Endothelial cell of umbilical vein (primary cell): ENCODE results near the gene MTX1. TPM values are rescaled to one million over a fixed set of nuclear protein-coding genes. Genes with fewer than 3 reads are reported as not detected.

ENCODE experiments used
- BruUV-seq: library from RNA; stranded (reverse); fragments of 400-500 nt; replicated peaks from 2 replicates; lab custom pipeline; 2021; lab: Mats Ljungman, UMichigan
- CTCF ChIA-PET: fragments of 300-600, 350-600 bp; sonication (Branson Sonifier 250); formaldehyde crosslinking; loops from one replicate; lab custom pipeline; 2021; ENCODE audit warnings: antibody characterized with exemption, inconsistent platforms; lab: Charles Lee
- POLR2A ChIA-PET: fragments of 300-600, 350-600 bp; sonication (Branson Sonifier 250); formaldehyde crosslinking; loops from one replicate; lab custom pipeline; 2021; ENCODE audit warnings: antibody characterized with exemption, inconsistent platforms; lab: Charles Lee
- DNase-seq: peaks from one replicate; pipeline ENCODE4 v3.0.0-alpha.2; 2011; ENCODE audit warnings: low read depth, low spot score
- FAIRE-seq: peaks from 2 replicates; lab custom pipeline; 2011; peaks lifted over from hg19 to GRCh38; lab: Jason Lieb, UNC
- H2AFZ ChIP-seq: 2 replicates; pipeline ENCODE4 v1.6.0; 2012; ENCODE audit warnings: low read depth, low read length, control low read depth, inconsistent platforms
- H3K27ac ChIP-seq: 2 replicates; pipeline ENCODE4 v1.5.1; 2011; ENCODE audit warnings: low read depth, mild to moderate bottlenecking, control low read depth, low read length, moderate library complexity; ENCODE audit not compliant: insufficient read depth
- H3K27me3 ChIP-seq, 2 experiments: 2 replicates each; pipeline versions ENCODE4 v1.6.0 to v1.6.1; 2011; ENCODE audit warnings: low read length in 2 of 2, mixed read lengths in 1 of 2; ENCODE audit not compliant: control insufficient read depth in 2 of 2, insufficient read depth in 2 of 2
- H3K36me3 ChIP-seq, 2 experiments: 2 replicates in 1 of 2; 3 replicates in 1 of 2; pipeline ENCODE4 v1.5.1; 2011; ENCODE audit warnings: low read length in 2 of 2, mild to moderate bottlenecking in 1 of 2, moderate library complexity in 1 of 2; ENCODE audit not compliant: control insufficient read depth in 2 of 2, insufficient read depth in 2 of 2; ENCODE audit errors: extremely low read depth in 1 of 2
- H3K4me1 ChIP-seq: 3 replicates; pipeline ENCODE4 v1.5.1; 2011; ENCODE audit warnings: mild to moderate bottlenecking, low read length; ENCODE audit not compliant: control insufficient read depth, insufficient read depth; ENCODE audit errors: extremely low read depth
- H3K4me2 ChIP-seq: 2 replicates; pipeline ENCODE4 v1.6.1; 2011; ENCODE audit warnings: low read length, control low read depth, mixed read lengths; ENCODE audit not compliant: insufficient read depth
- H3K4me3 ChIP-seq, 3 experiments: fragments of 200-600 bp in 1 of 3; sonication (generic), shearing (Covaris generic) in 1 of 3; replicated peaks in 1 of 3; 2 replicates each; pipeline ENCODE4 v1.5.1; 2011 to 2016; ENCODE audit warnings: control low read depth in 3 of 3, low read length in 3 of 3, mild to moderate bottlenecking in 2 of 3, inconsistent platforms in 1 of 3, low read depth in 1 of 3, moderate library complexity in 1 of 3; ENCODE audit not compliant: insufficient read depth in 1 of 3
- H3K79me2 ChIP-seq: 2 replicates; pipeline ENCODE4 v1.6.0; 2012; ENCODE audit warnings: low read length, inconsistent platforms; ENCODE audit not compliant: control insufficient read depth, insufficient read depth
- H3K9ac ChIP-seq: replicated peaks from 2 replicates; pipeline ENCODE3; 2011; ENCODE audit warnings: low read length, control low read depth; ENCODE audit not compliant: insufficient read depth; ENCODE audit errors: extremely low read depth
- H3K9me1 ChIP-seq: replicated peaks from 3 replicates; pipeline ENCODE4 v1.6.0; 2011; ENCODE audit warnings: mild to moderate bottlenecking, low read length; ENCODE audit not compliant: control insufficient read depth, insufficient read depth; ENCODE audit errors: extremely low read depth
- H3K9me3 ChIP-seq: replicated peaks from 2 replicates; pipeline ENCODE4 v1.5.1; 2012; ENCODE audit warnings: low read length, inconsistent platforms; ENCODE audit not compliant: control insufficient read depth, insufficient read depth
- H4K20me1 ChIP-seq: replicated peaks from 2 replicates; pipeline ENCODE3; 2011; ENCODE audit warnings: mild to moderate bottlenecking, low read length; ENCODE audit not compliant: control insufficient read depth, insufficient read depth; ENCODE audit errors: extremely low read depth
- CTCF ChIP-seq, 2 donors: IDR thresholded peaks; 1 replicate in 1 of 2; 2 replicates in 1 of 2; pipeline ENCODE4 v1.5.1; 2011; ENCODE audit warnings: low read length in 2 of 2, mild to moderate bottlenecking in 2 of 2, moderate library complexity in 2 of 2, control low read depth in 1 of 2, inconsistent platforms in 1 of 2, low read depth in 1 of 2; ENCODE audit not compliant: insufficient read depth in 1 of 2; ENCODE audit errors: extremely low read depth in 1 of 2
- EZH2 ChIP-seq: IDR thresholded peaks from 2 replicates; pipeline ENCODE4 v1.6.1; 2012; ENCODE audit warnings: borderline replicate concordance, low read depth, mild to moderate bottlenecking, moderate library complexity, low read length, inconsistent platforms; ENCODE audit not compliant: severe bottlenecking
- FOS ChIP-seq: IDR thresholded peaks from 2 replicates; pipeline ENCODE4 v1.6.1; 2011; ENCODE audit warnings: mild to moderate bottlenecking, low read length, moderate library complexity, borderline replicate concordance; ENCODE audit not compliant: insufficient read depth
- GATA2 ChIP-seq: IDR thresholded peaks from 2 replicates; pipeline ENCODE4 v1.7.0; 2011; ENCODE audit warnings: low read depth, mild to moderate bottlenecking, moderate library complexity, mixed read lengths, low read length; ENCODE audit not compliant: insufficient read length, insufficient read depth
- JUN ChIP-seq: IDR thresholded peaks from 2 replicates; pipeline ENCODE4 v1.6.1; 2011; ENCODE audit warnings: borderline replicate concordance, low read depth; ENCODE audit not compliant: insufficient read length, insufficient read depth
- MAX ChIP-seq: IDR thresholded peaks from 2 replicates; pipeline ENCODE4 v1.6.1; 2011; ENCODE audit not compliant: insufficient read depth, insufficient read length
- MYC ChIP-seq: IDR thresholded peaks from one replicate; pipeline ENCODE4 v1.6.1; 2011; ENCODE audit warnings: mild to moderate bottlenecking, low read depth, low read length
- POLR2A ChIP-seq: IDR thresholded peaks from 2 replicates; pipeline ENCODE4 v1.6.1; 2012; ENCODE audit warnings: low read depth, mild to moderate bottlenecking, control low read depth, low read length
- POLR2AphosphoS5 ChIP-seq: IDR thresholded peaks from 2 replicates; pipeline ENCODE4 v1.6.1; 2012; ENCODE audit warnings: low read depth, mild to moderate bottlenecking, control low read depth, low read length, moderate library complexity; ENCODE audit not compliant: insufficient read depth
- dilution Hi-C: fragments of 300-500 bp; cut with MboI; formaldehyde crosslinking; loops from one replicate; pipeline ENCODE4 v1.15.0; 2019; ENCODE audit warnings: low sequenced_read_pairs; ENCODE audit not compliant: extremely low pct_ligation_motif_present
- intact Hi-C: fragments of 100-400 bp; cut with micrococcal nuclease; formaldehyde crosslinking; loops from one replicate; pipeline ENCODE4 v1.10.0; 2022
- polyA plus RNA-seq, 4 experiments: library from polyadenylated mRNA; depleted of rRNA in 3 of 4; stranded (reverse) in 3 of 4; unstranded in 1 of 4; fragments of >200 nt; gene quantifications; 2 replicates each; pipeline versions ENCODE4 v1.2.1 to v1.2.3, GENCODE V29; 2011 to 2012; ENCODE audit warnings: missing spikeins in 1 of 4
- total RNA-seq: library from RNA; stranded (reverse); gene quantifications from 2 replicates; pipeline ENCODE4 v1.2.3, GENCODE V29; 2021

Gene MTX1
- total and polyA plus RNA-seq, 2 donors (not counting 3 experiments of a cell fraction or from before 2014, with no cell fraction given), result 53.0 to 109 TPM

DNA sequence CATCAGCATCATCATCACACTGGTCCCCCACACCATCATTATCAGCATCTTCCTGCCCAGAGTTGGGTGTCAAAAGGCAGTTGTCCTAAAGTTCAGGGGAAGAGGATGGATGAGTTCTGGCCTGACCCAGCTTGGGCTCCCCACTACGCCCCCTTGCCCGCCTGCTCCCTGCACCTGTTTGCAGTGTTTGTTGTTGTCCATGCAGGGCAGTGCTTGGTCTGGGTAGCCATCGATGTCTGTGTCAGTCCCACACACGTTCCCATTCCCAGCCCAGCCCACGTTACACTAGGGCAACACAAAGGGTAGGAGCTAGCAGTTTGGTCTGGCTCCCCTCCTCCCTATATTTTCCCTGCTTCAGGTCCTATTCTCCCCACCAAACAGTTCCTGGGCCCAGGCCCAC is 7.6 kb upstream of the MTX1 start:
- ChIA-PET POLR2A (no interaction called here), CTCF (interaction anchor here (1.6 kb wide), 1 partner anchor 24 kb away, joined by 4 read pairs; no protein-coding TSS in a partner anchor)
- H3K9me1 ChIP-seq, result no peaks in the 10 kb centered on the region
- FAIRE-seq (no peak), DNase-seq (no peak)
- TF ChIP-seq MAX (no peak), CTCF (IDR thresholded peaks at IDR 0.05; ENCODE audit: extremely low read depth in 1 of 2, insufficient read depth in 1 of 2, low read depth in 1 of 2, low read length in 2 of 2) (no peak), JUN (no peak), MYC (no peak), POLR2AphosphoS5 (no peak), EZH2 (no peak), FOS (no peak), POLR2A (no peak), GATA2 (no peak)
- H4K20me1 ChIP-seq, result no peaks in the 10 kb centered on the region
- no peaks in the 10 kb centered on the region for H3K79me2 ChIP-seq
- no peak overlapping the region for H2AFZ ChIP-seq
- dilution Hi-C loops (no loop called here), intact Hi-C loops (no loop called here)
- H3K9me3 ChIP-seq, result no peaks in the 10 kb centered on the region
- H3K36me3 ChIP-seq, result peaks cover 0 to 3% of the 10 kb centered on the region in 2 experiments
- no peak overlapping the region for H3K9ac ChIP-seq
- H3K4me2 ChIP-seq, result no peak overlapping the region
- no peak overlapping the region for H3K4me3 ChIP-seq
- no TSS peak for BruUV-seq
- H3K4me1 ChIP-seq, result peaks cover under 1% of the 10 kb centered on the region
- no peaks in the 10 kb centered on the region for H3K27me3 ChIP-seq
- H3K27ac ChIP-seq, result no peak overlapping the region
